Endothelial cell (in vitro differentiated cells): ENCODE results near the gene CUEDC1. TPM values are rescaled to one million over a fixed set of nuclear protein-coding genes. Genes with fewer than 3 reads are reported as not detected.

Experiments
- DNase-seq: peaks from one replicate; pipeline ENCODE4 v3.0.0; 2021; ENCODE audit warnings: low spot score
- H3K27ac Mint-ChIP-seq: one replicate; pipeline ENCODE4 v1.8.0; 2021; ENCODE audit warnings: mixed read lengths, inconsistent platforms; ENCODE audit not compliant: unreplicated experiment
- H3K27me3 Mint-ChIP-seq: one replicate; pipeline ENCODE4 v1.8.0; 2021; ENCODE audit warnings: mild to moderate bottlenecking, moderate library complexity, mixed read lengths, inconsistent platforms; ENCODE audit not compliant: unreplicated experiment
- H3K36me3 Mint-ChIP-seq: one replicate; pipeline ENCODE4 v1.8.0; 2021; ENCODE audit warnings: mild to moderate bottlenecking, low read depth, mixed read lengths, inconsistent platforms; ENCODE audit not compliant: unreplicated experiment
- H3K4me1 Mint-ChIP-seq: one replicate; pipeline ENCODE4 v1.8.0; 2021; ENCODE audit warnings: mild to moderate bottlenecking, mixed read lengths, inconsistent platforms; ENCODE audit not compliant: unreplicated experiment
- H3K4me3 Mint-ChIP-seq: one replicate; pipeline ENCODE4 v1.8.0; 2021; ENCODE audit warnings: mild to moderate bottlenecking, mixed read lengths, inconsistent platforms; ENCODE audit not compliant: unreplicated experiment
- H3K9me3 Mint-ChIP-seq: one replicate; pipeline ENCODE4 v1.8.0; 2021; ENCODE audit warnings: mixed read lengths, inconsistent platforms; ENCODE audit not compliant: unreplicated experiment
- total RNA-seq: library from RNA; stranded (reverse); fragmentation: NEBNext Ultra II Directional; extraction: Animal tissue kit (Norgen Biotek cat#: 25700); gene quantifications from one replicate; pipeline ENCODE4 v1.2.1, GENCODE V29; 2021; ENCODE audit not compliant: unreplicated experiment
- TF ChIP-seq, protein P1 (sequence below): fragments of 200-600 bp; sonication (generic); IDR thresholded peaks from one replicate; pipeline ENCODE4 v1.5.0; 2021; ENCODE audit warnings: antibody characterized with exemption; ENCODE audit not compliant: unreplicated experiment

The CUEDC1 gene
- total RNA-seq, 1 donor from 2014 or later: 13.3 TPM

DNA sequence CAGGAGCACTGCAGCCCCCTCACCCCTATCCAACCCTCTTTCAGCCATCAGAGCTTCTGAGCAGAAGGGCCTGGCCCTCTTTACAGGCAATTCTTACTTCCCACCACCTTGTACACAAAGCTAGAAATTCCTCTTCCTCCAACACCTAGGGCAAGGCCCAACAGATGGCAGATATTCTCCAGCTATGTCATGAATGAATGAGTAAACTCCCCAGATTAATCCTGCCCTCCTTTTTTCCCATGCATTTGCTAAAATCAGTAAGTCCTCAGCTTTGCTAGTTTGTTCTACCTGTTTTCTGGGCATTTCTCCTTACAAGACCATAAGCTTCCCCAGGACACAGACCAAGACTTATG is 85.0 kb downstream of the CUEDC1 start:
- peaks cover 10% of the 10 kb centered on the region for H3K36me3 Mint-ChIP-seq
- no peak for DNase-seq
- H3K9me3 Mint-ChIP-seq: no peaks in the 10 kb centered on the region
- peaks cover 52% of the 10 kb centered on the region for H3K4me1 Mint-ChIP-seq
- TF ChIP-seq, protein P1, sequence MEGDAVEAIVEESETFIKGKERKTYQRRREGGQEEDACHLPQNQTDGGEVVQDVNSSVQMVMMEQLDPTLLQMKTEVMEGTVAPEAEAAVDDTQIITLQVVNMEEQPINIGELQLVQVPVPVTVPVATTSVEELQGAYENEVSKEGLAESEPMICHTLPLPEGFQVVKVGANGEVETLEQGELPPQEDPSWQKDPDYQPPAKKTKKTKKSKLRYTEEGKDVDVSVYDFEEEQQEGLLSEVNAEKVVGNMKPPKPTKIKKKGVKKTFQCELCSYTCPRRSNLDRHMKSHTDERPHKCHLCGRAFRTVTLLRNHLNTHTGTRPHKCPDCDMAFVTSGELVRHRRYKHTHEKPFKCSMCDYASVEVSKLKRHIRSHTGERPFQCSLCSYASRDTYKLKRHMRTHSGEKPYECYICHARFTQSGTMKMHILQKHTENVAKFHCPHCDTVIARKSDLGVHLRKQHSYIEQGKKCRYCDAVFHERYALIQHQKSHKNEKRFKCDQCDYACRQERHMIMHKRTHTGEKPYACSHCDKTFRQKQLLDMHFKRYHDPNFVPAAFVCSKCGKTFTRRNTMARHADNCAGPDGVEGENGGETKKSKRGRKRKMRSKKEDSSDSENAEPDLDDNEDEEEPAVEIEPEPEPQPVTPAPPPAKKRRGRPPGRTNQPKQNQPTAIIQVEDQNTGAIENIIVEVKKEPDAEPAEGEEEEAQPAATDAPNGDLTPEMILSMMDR: no peak
- peak overlapping the region; percentile 35 for H3K4me3 Mint-ChIP-seq
- H3K27ac Mint-ChIP-seq: peak overlapping the region; percentile 44
- peaks cover 16% of the 10 kb centered on the region for H3K27me3 Mint-ChIP-seq

DNA sequence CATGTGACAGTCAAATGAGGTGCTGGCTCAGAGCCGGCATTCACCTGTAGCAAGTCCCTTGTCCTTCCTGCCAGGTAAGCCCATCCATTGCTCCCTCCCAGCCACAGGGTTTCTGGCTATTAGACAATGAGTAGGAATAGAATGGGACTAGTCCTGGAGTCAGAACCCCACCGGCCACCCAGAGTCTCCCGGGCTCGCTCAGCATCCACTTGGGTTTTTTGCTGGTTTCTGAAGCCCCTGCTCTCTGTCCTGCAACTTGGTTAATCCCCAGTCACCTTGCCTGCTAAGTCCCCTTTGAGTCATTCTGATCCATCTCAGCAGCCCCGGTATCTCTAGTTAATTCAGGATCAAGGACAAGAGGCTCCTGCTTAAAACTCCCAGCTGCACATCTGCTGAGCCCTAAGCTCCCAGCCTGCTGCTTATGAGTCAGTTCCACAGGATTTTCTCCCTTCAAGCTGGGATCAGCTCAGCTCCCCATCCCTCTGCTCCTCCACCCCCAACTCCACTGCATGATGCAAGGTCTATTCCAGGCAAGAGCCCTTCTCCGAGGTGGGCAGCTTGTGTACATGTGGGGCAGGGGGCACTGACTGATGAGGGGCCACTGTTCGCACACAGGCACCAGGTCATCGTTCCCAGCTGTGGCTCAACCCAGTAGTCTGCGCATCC is 85.5 kb downstream of the CUEDC1 start:
- peaks cover 18% of the 10 kb centered on the region for H3K27me3 Mint-ChIP-seq
- H3K4me3 Mint-ChIP-seq: no peak overlapping the region
- H3K4me1 Mint-ChIP-seq: peaks cover 47% of the 10 kb centered on the region
- DNase-seq: no peak
- peaks cover 14% of the 10 kb centered on the region for H3K36me3 Mint-ChIP-seq
- TF ChIP-seq, protein P1: no peak
- H3K9me3 Mint-ChIP-seq: no peaks in the 10 kb centered on the region
- peak overlapping the region; percentile 44 for H3K27ac Mint-ChIP-seq

DNA sequence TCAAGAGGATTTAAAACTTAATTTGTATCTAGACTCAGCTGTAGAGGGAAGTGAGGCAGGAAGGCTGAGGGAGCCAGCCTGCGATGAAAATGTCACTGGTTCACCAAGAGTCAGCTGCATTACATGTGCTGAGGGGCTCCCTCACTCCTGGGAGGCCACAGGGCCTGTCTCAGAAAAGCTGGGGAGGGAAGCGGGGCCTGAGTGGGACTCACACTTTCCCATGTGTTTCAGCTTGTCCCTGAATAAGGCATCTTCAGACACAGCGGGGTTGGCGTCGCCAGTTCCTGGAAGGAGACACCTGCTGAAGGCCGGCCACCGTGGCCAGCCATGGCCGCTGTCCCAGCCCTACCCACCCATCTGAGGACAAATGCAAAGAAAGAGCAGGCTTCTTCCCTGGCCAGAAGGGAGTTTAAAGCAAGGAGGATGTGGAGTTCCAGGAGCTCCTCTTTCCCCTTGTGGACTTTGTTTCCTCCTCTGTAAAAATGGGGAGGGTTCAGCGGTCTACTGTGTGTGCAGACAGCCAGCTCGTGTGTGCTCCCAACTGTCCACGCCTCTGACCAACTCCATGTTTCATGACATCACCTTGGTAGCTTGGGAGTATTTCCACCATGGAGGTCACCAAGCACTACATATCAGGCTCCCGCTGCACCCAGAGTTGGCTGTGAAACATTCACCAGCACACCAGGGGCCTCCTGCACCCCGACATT is 86.1 kb downstream of the CUEDC1 start:
- no peak for DNase-seq
- H3K27me3 Mint-ChIP-seq: peaks cover 19% of the 10 kb centered on the region
- no peak overlapping the region for H3K4me3 Mint-ChIP-seq
- H3K4me1 Mint-ChIP-seq: peaks cover 46% of the 10 kb centered on the region
- TF ChIP-seq, protein P1: no peak
- peaks cover 15% of the 10 kb centered on the region for H3K36me3 Mint-ChIP-seq
- peak overlapping the region; percentile 11 for H3K27ac Mint-ChIP-seq
- H3K9me3 Mint-ChIP-seq: no peaks in the 10 kb centered on the region

DNA sequence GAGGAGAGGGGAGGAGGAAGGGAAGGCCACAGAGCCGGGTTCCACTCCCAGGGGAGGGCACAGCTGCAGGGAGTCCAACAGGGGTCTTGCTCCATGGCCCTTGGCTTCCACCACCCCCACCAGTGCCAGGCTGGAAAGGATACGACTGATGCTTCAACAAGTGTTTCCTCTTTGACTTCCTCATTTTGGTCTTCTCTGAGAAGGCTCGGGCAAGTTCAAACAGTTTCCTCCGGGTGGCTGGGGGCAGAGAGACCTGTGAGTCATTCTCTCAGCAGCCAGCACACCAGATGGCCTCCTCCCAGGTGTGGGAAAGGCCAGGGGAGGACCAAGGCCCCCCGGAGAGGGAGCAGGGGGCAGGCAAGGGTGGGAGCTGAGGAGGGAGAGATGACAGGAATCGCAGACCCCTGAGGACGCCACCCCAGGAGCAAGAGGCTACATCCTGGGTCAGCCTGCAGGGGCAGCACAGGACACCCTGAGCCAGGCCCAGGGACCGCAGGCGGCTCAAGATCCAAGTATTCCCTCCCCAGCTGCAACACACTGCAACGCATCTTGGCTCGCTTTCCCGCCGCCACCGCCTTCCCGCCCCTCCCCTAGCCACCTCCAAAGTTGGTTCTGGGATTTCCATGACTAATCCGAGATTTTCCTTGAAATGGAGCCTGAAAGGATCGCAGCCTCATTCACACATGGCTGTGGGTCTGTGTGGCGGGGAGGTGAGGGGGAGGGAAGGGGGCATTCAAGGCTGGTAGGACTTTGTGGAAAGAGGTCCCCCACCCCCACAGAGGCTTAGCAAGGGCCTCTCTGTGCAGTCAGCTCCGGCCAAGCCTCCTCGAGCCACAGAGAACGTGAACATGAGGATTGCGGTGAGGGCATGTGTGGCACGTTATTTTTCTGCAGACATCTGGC is 87.0 kb downstream of the CUEDC1 start:
- DNase-seq: no peak
- Mint-ChIP-seq H3K36me3 (peaks cover 15% of the 10 kb centered on the region), H3K27me3 (peaks cover 20% of the 10 kb centered on the region), H3K4me3 (peak overlapping the region; percentile 85), H3K27ac (peak overlapping the region; percentile 11), H3K9me3 (no peaks in the 10 kb centered on the region), H3K4me1 (peaks cover 41% of the 10 kb centered on the region)
- TF ChIP-seq, protein P1: no peak
